IMR-90 (cell line): ENCODE measurements around the gene PLEKHF1.

Experiments used
- CTCF ChIP-seq: conservative IDR thresholded peaks from 2 replicates; pipeline ENCODE4 v1.5.1; 2012; ENCODE audit warnings: mild to moderate bottlenecking, low read depth, low read length, improper control_type of control experiment
- MAFK ChIP-seq: IDR thresholded peaks from 2 replicates; pipeline ENCODE4 v1.6.1; 2012; ENCODE audit warnings: low read depth, low read length, improper control_type of control experiment
- POLR2A ChIP-seq: IDR thresholded peaks from 2 replicates; pipeline ENCODE4 v1.6.1; 2012; ENCODE audit warnings: mild to moderate bottlenecking, low read depth, low read length
- RCOR1 ChIP-seq: IDR thresholded peaks from 2 replicates; pipeline ENCODE4 v1.6.1; 2012; ENCODE audit warnings: mild to moderate bottlenecking, low read length, improper control_type of control experiment; ENCODE audit not compliant: insufficient replicate concordance
- RFX5 ChIP-seq: IDR thresholded peaks from 2 replicates; pipeline ENCODE4 v1.8.0; 2012; ENCODE audit warnings: low read depth, mild to moderate bottlenecking, low read length, moderate library complexity
- SMC3 ChIP-seq: fragments of 150-350 bp; IDR thresholded peaks from 2 replicates; pipeline ENCODE4 v1.6.1; 2016; ENCODE audit warnings: low read depth, mild to moderate bottlenecking, antibody characterized with exemption, low read length, moderate library complexity
- USF2 ChIP-seq: fragments of 150-350 bp; IDR thresholded peaks from 2 replicates; pipeline ENCODE4 v1.6.1; 2017; ENCODE audit warnings: mild to moderate bottlenecking, antibody characterized with exemption, low read length, low read depth

GRCh38 chr19:29672319-29672932, 7.2 kb downstream of the PLEKHF1 start:
- no peak for TF ChIP-seq RFX5
- TF ChIP-seq CTCF, result no peak
- TF ChIP-seq POLR2A, result no peak
- no peak for TF ChIP-seq RCOR1
- TF ChIP-seq USF2, result no peak
- no peak for TF ChIP-seq MAFK
- no peak for TF ChIP-seq SMC3
